IPS-18a (cell line): ENCODE data around the gene KRTCAP2.

Experiments used
- H3K27ac ChIP-seq: one replicate; pipeline ENCODE4 v1.5.1; 2013; ENCODE audit warnings: low read length
- H3K27me3 ChIP-seq: one replicate; pipeline ENCODE4 v1.6.1; 2013; ENCODE audit warnings: mild to moderate bottlenecking, low read length; ENCODE audit not compliant: control insufficient read depth, insufficient read depth
- H3K36me3 ChIP-seq: one replicate; pipeline ENCODE4 v1.6.1; 2013; ENCODE audit warnings: low read depth, low read length; ENCODE audit not compliant: control insufficient read depth
- H3K4me1 ChIP-seq: one replicate; pipeline ENCODE4 v1.6.1; 2013; ENCODE audit warnings: low read depth, low read length; ENCODE audit not compliant: control insufficient read depth
- H3K4me3 ChIP-seq: one replicate; pipeline ENCODE4 v1.5.1; 2013; ENCODE audit warnings: low read length
- H3K9ac ChIP-seq: one replicate; pipeline ENCODE4 v1.6.1; 2013; ENCODE audit warnings: mild to moderate bottlenecking, low read length, moderate library complexity
- H3K9me3 ChIP-seq: one replicate; pipeline ENCODE4 v1.6.1; 2013; ENCODE audit warnings: low read depth, low read length; ENCODE audit not compliant: control insufficient read depth

KRTCAP2 gene

GRCh38 chr1:155133799-155134281 lies 39.3 kb downstream of the KRTCAP2 start:
- H3K9me3 ChIP-seq, result no peaks in the 10 kb centered on the region
- peaks cover 29% of the 10 kb centered on the region for H3K4me1 ChIP-seq
- H3K36me3 ChIP-seq, result peaks cover 9% of the 10 kb centered on the region
- H3K4me3 ChIP-seq, result no peak overlapping the region
- H3K27me3 ChIP-seq, result peaks cover 21% of the 10 kb centered on the region
- H3K9ac ChIP-seq, result no peak overlapping the region
- no peak overlapping the region for H3K27ac ChIP-seq

GRCh38 chr1:155131856-155132255 lies 41.2 kb downstream of the KRTCAP2 start:
- Histone ChIP-seq H3K4me3 (no peak overlapping the region), H3K36me3 (peaks cover 9% of the 10 kb centered on the region), H3K27me3 (peaks cover 41% of the 10 kb centered on the region), H3K9ac (no peak overlapping the region), H3K27ac (no peak overlapping the region), H3K4me1 (peaks cover 42% of the 10 kb centered on the region), H3K9me3 (no peaks in the 10 kb centered on the region)

- Histone ChIP-seq H3K4me1 (peaks cover 47% of the 10 kb centered on the region), H3K36me3 (peaks cover 9% of the 10 kb centered on the region), H3K9ac (no peak overlapping the region), H3K27ac (no peak overlapping the region), H3K27me3 (peaks cover 47% of the 10 kb centered on the region), H3K9me3 (no peaks in the 10 kb centered on the region), H3K4me3 (no peak overlapping the region)
Observed at GRCh38 chr1:155131285-155131684, 41.8 kb downstream of the KRTCAP2 start.

GRCh38 chr1:155130272-155131006 lies 42.7 kb downstream of the KRTCAP2 start:
- H3K4me1 ChIP-seq, result peaks cover 54% of the 10 kb centered on the region
- H3K9ac ChIP-seq, result peak overlapping the region; percentile 44
- H3K4me3 ChIP-seq, result peak overlapping the region; percentile 50
- peaks cover 9% of the 10 kb centered on the region for H3K36me3 ChIP-seq
- no peaks in the 10 kb centered on the region for H3K9me3 ChIP-seq
- no peak overlapping the region for H3K27ac ChIP-seq
- peaks cover 55% of the 10 kb centered on the region for H3K27me3 ChIP-seq

GRCh38 chr1:155128755-155129473 lies 44.2 kb downstream of the KRTCAP2 start:
- peak overlapping the region; percentile 54 for H3K4me3 ChIP-seq
- H3K27me3 ChIP-seq, result peaks cover 70% of the 10 kb centered on the region
- no peaks in the 10 kb centered on the region for H3K9me3 ChIP-seq
- H3K36me3 ChIP-seq, result peaks cover 9% of the 10 kb centered on the region
- H3K9ac ChIP-seq, result no peak overlapping the region
- H3K27ac ChIP-seq, result no peak overlapping the region
- peaks cover 49% of the 10 kb centered on the region for H3K4me1 ChIP-seq

- peaks cover 5% of the 10 kb centered on the region for H3K36me3 ChIP-seq
- peaks cover 49% of the 10 kb centered on the region for H3K4me1 ChIP-seq
- H3K27ac ChIP-seq, result no peak overlapping the region
- no peaks in the 10 kb centered on the region for H3K9me3 ChIP-seq
- peak overlapping the region; percentile 54 for H3K4me3 ChIP-seq
- peaks cover 73% of the 10 kb centered on the region for H3K27me3 ChIP-seq
- H3K9ac ChIP-seq, result no peak overlapping the region
Observed at GRCh38 chr1:155127967-155128754, 44.9 kb downstream of the KRTCAP2 start.

- Histone ChIP-seq H3K27ac (no peak within 1 kb of the TSS), H3K4me1 (peaks cover 49% of the 10 kb centered on the region)
Observed at GRCh38 chr1:155127105-155127966, 45.8 kb downstream of the KRTCAP2 start, which contains the start of gene EFNA1. Gene EFNA1, plus strand, starts transcription at chr1:155127876. Its CDS starts 102 bp downstream, at chr1:155127978.

GRCh38 chr1:155126556-155127104 lies 46.5 kb downstream of the KRTCAP2 start:
- H3K27me3 ChIP-seq, result peaks cover 73% of the 10 kb centered on the region
- no peak overlapping the region for H3K27ac ChIP-seq
- H3K4me3 ChIP-seq, result peak overlapping the region; percentile 54
- H3K4me1 ChIP-seq, result peaks cover 49% of the 10 kb centered on the region
- H3K36me3 ChIP-seq, result peaks cover 3% of the 10 kb centered on the region
- H3K9me3 ChIP-seq, result no peaks in the 10 kb centered on the region
- no peak overlapping the region for H3K9ac ChIP-seq

More at GRCh38 chr1:155127105-155127966, 45.8 kb downstream of the KRTCAP2 start, which contains the start of gene EFNA1:
- Histone ChIP-seq H3K36me3 (peaks cover 5% of the 10 kb centered on the region), H3K27me3 (peaks cover 73% of the 10 kb centered on the region), H3K9ac (no peak within 1 kb of the TSS), H3K4me3 (peak within 1 kb of the TSS; percentile 54), H3K9me3 (no peaks in the 10 kb centered on the region)

- peak overlapping the region; percentile 54 for H3K4me3 ChIP-seq
- H3K4me1 ChIP-seq, result peaks cover 49% of the 10 kb centered on the region
- H3K9me3 ChIP-seq, result no peaks in the 10 kb centered on the region
- H3K9ac ChIP-seq, result no peak overlapping the region
- peaks cover 73% of the 10 kb centered on the region for H3K27me3 ChIP-seq
- H3K36me3 ChIP-seq, result no peaks in the 10 kb centered on the region
- no peak overlapping the region for H3K27ac ChIP-seq
Observed at GRCh38 chr1:155125946-155126555, 47.1 kb downstream of the KRTCAP2 start.

GRCh38 chr1:155125511-155125945 lies 47.6 kb downstream of the KRTCAP2 start:
- Histone ChIP-seq H3K9ac (no peak overlapping the region), H3K4me1 (peaks cover 45% of the 10 kb centered on the region), H3K36me3 (no peaks in the 10 kb centered on the region), H3K27ac (no peak overlapping the region), H3K4me3 (peak overlapping the region; percentile 54), H3K27me3 (peaks cover 69% of the 10 kb centered on the region), H3K9me3 (no peaks in the 10 kb centered on the region)
